B cell (primary cell): Measurements from ENCODE around the gene SLC38A1. TPM values are rescaled to one million over a fixed set of nuclear protein-coding genes. Genes with fewer than 3 reads are reported as not detected.
"Not testable (repeated sequence)": the region's sequence is repeated elsewhere in the genome, so short reads cannot be mapped to it uniquely, and the experiment has no call there.

Experiments used
- ATAC-seq: fragments of 200-7000 bp; cut with Tn5 transposase; one replicate; pipeline ENCODE4 v1.10.0; 2021; ENCODE audit warnings: low read depth, mild to moderate bottlenecking, moderate number of reproducible peaks, moderate library complexity
- CTCF ChIA-PET: fragments of 350-600 bp; sonication (Branson Sonifier 250); formaldehyde crosslinking; loops from one replicate; lab custom pipeline; 2021; ENCODE audit warnings: antibody characterized with exemption, inconsistent platforms; lab: Charles Lee
- POLR2A ChIA-PET: fragments of 350-600 bp; sonication (Branson Sonifier 250); formaldehyde crosslinking; loops from one replicate; lab custom pipeline; 2021; ENCODE audit warnings: antibody characterized with exemption; lab: Charles Lee
- DNase-seq: peaks from one replicate; pipeline ENCODE4 v3.0.0; 2013
- H2AFZ ChIP-seq: 2 replicates; pipeline ENCODE4 v1.6.1; 2012; ENCODE audit warnings: mild to moderate bottlenecking, low read depth, low read length; ENCODE audit not compliant: insufficient read depth, poor library complexity, severe bottlenecking
- H3K27ac ChIP-seq, 2 donors: 1 replicate in 1 of 2; 2 replicates in 1 of 2; pipeline ENCODE4 v1.5.1; 2012 to 2013; ENCODE audit warnings: low read length in 2 of 2, mild to moderate bottlenecking in 2 of 2, moderate library complexity in 1 of 2
- H3K27me3 ChIP-seq, 4 experiments: fragments of 200-600 bp in 1 of 4; sonication (generic) in 1 of 4; replicated peaks in 1 of 4; 1 replicate in 2 of 4; 2 replicates in 2 of 4; pipeline versions ENCODE4 v1.6.1 to v1.7.0; 2013 to 2016; ENCODE audit warnings: low read length in 3 of 4, mild to moderate bottlenecking in 2 of 4, mixed read lengths in 1 of 4, moderate library complexity in 1 of 4; ENCODE audit not compliant: insufficient read depth in 4 of 4, control insufficient read depth in 3 of 4; ENCODE audit errors: control extremely low read depth in 1 of 4
- H3K36me3 ChIP-seq, 2 experiments: replicated peaks in 1 of 2; 1 replicate in 1 of 2; 2 replicates in 1 of 2; pipeline versions ENCODE4 v1.6.1 to v1.7.1; 2013; ENCODE audit warnings: low read length in 1 of 2; ENCODE audit not compliant: insufficient read depth in 2 of 2, control insufficient read depth in 1 of 2; ENCODE audit errors: control extremely low read depth in 1 of 2, extremely low read depth in 1 of 2
- H3K4me1 ChIP-seq, 2 donors: fragments of 200-600 bp in 1 of 2; sonication (generic) in 1 of 2; 1 replicate in 1 of 2; 2 replicates in 1 of 2; pipeline versions ENCODE4 v1.5.1 to v1.6.1; 2013 to 2017; ENCODE audit warnings: low read length in 2 of 2; ENCODE audit not compliant: control insufficient read depth in 2 of 2, insufficient read depth in 2 of 2
- H3K4me2 ChIP-seq: replicated peaks from 2 replicates; pipeline ENCODE3; 2012; ENCODE audit warnings: mild to moderate bottlenecking, low read depth, low read length; ENCODE audit not compliant: poor library complexity, severe bottlenecking
- H3K4me3 ChIP-seq, 5 experiments: fragments of 200-600 bp in 1 of 5; sonication (generic) in 1 of 5; 1 replicate in 3 of 5; 2 replicates in 2 of 5; pipeline versions ENCODE4 v1.5.1 to v1.7.0; 2011 to 2016; ENCODE audit warnings: low read length in 4 of 5, mild to moderate bottlenecking in 4 of 5, low read depth in 2 of 5, control low read depth in 1 of 5, moderate library complexity in 1 of 5; ENCODE audit not compliant: insufficient read depth in 1 of 5; ENCODE audit errors: control extremely low read depth in 1 of 5, extremely low read depth in 1 of 5
- H3K79me2 ChIP-seq: fragments of 200-600 bp; sonication (generic); one replicate; pipeline ENCODE4 v1.6.0; 2016; ENCODE audit warnings: low read length; ENCODE audit not compliant: control insufficient read depth, insufficient read depth
- H3K9ac ChIP-seq: fragments of 200-600 bp; sonication (generic); 2 replicates; pipeline ENCODE4 v1.6.1; 2017; ENCODE audit warnings: mild to moderate bottlenecking, low read length, moderate library complexity
- H3K9me3 ChIP-seq, 3 donors: one replicate each; pipeline versions ENCODE4 v1.6.1 to v1.7.1; 2013; ENCODE audit warnings: low read length in 2 of 3; ENCODE audit not compliant: control insufficient read depth in 2 of 3, insufficient read depth in 1 of 3; ENCODE audit errors: control extremely low read depth in 1 of 3
- H4K20me1 ChIP-seq: 2 replicates; pipeline ENCODE4 v1.6.0; 2012; ENCODE audit warnings: mild to moderate bottlenecking, low read length; ENCODE audit not compliant: insufficient read depth, control insufficient read depth, poor library complexity, severe bottlenecking
- H3K27ac Mint-ChIP-seq: one replicate; pipeline ENCODE4 v1.8.0; 2021; ENCODE audit warnings: mixed read lengths
- H3K27me3 Mint-ChIP-seq: one replicate; pipeline ENCODE4 v1.8.0; 2021; ENCODE audit warnings: mixed read lengths
- H3K4me1 Mint-ChIP-seq: one replicate; pipeline ENCODE4 v1.8.0; 2021; ENCODE audit warnings: mixed read lengths
- H3K4me3 Mint-ChIP-seq: one replicate; pipeline ENCODE4 v1.8.0; 2021; ENCODE audit warnings: mixed read lengths
- H3K9me3 Mint-ChIP-seq: one replicate; pipeline ENCODE4 v1.8.0; 2022; ENCODE audit warnings: mixed read lengths; ENCODE audit not compliant: insufficient read depth
- CTCF ChIP-seq: fragments of 200-600 bp; IDR thresholded peaks from one replicate; pipeline ENCODE4 v1.8.0; 2022; ENCODE audit warnings: antibody characterized with exemption, mild to moderate bottlenecking
- EZH2 ChIP-seq: IDR thresholded peaks from 2 replicates; pipeline ENCODE4 v1.6.1; 2012; ENCODE audit warnings: borderline replicate concordance, low read depth, mild to moderate bottlenecking, moderate library complexity, low read length; ENCODE audit not compliant: insufficient read depth, poor library complexity, severe bottlenecking
- WGBS: methylation state at CpG from one replicate; pipeline ENCODE4 v1.1.5; 2013; ENCODE audit warnings: missing lambda C conversion rate; ENCODE audit not compliant: insufficient coverage; 5-methylcytosine and 5-hydroxymethylcytosine counted together
- intact Hi-C: fragments of 100-400 bp; cut with micrococcal nuclease; formaldehyde crosslinking; loops from one replicate; pipeline ENCODE4 v1.10.0; 2022
- polyA plus RNA-seq: library from polyadenylated mRNA; depleted of rRNA; stranded (reverse); fragments of >200 nt; gene quantifications from 2 replicates; pipeline ENCODE4 v1.2.3, GENCODE V29; 2012
- total RNA-seq, 2 donors: library from RNA; stranded (reverse); fragments of 120-200 nt in 1 of 2; gene quantifications; 1 replicate in 1 of 2; 2 replicates in 1 of 2; pipeline versions ENCODE4 v1.2.3 to v1.2.4, GENCODE V29; 2013 to 2022

The SLC38A1 gene
- total and polyA plus RNA-seq, 2 donors (not counting 1 experiment from before 2014, with no cell fraction given) = 38.1 to 205 TPM

GRCh38 chr12:46165191-46165590 lies 103.7 kb downstream of the SLC38A1 start:
- ChIA-PET CTCF (interaction anchor here (1.1 kb wide), 1 partner anchor 136 kb away, joined by 4 read pairs; no protein-coding TSS in a partner anchor), POLR2A (no interaction called here)
- intact Hi-C loops = no loop called here
- Histone ChIP-seq H3K36me3 (no peaks in the 10 kb centered on the region), H4K20me1 (no peaks in the 10 kb centered on the region), H3K27ac (no peak overlapping the region), H3K27me3 (no peaks in the 10 kb centered on the region), H3K4me2 (no peak overlapping the region), H3K9ac (no peak overlapping the region), H3K4me1 (peaks cover 7% of the 10 kb centered on the region in 2 donors), H3K9me3 (peaks cover 0 to 8% (median 2%) of the 10 kb centered on the region in 3 donors), H2AFZ (no peak overlapping the region), H3K79me2 (no peaks in the 10 kb centered on the region), H3K4me3 (no peak overlapping the region)
- DNase-seq (no peak), ATAC-seq (no peak)
- TF ChIP-seq CTCF = no peak
- TF ChIP-seq EZH2 = no peak
- Mint-ChIP-seq H3K4me1 (peaks cover 12% of the 10 kb centered on the region), H3K27me3 (no peaks in the 10 kb centered on the region), H3K4me3 (no peak overlapping the region), H3K9me3 (no peaks in the 10 kb centered on the region), H3K27ac (no peak overlapping the region)
- 96% methylated on average over 5 of the region's 5 CpGs for WGBS

- Histone ChIP-seq H3K9me3 (peaks cover 0 to 8% (median 2%) of the 10 kb centered on the region in 3 donors), H3K79me2 (no peaks in the 10 kb centered on the region), H2AFZ (no peak overlapping the region), H3K4me2 (no peak overlapping the region), H3K9ac (no peak overlapping the region), H3K36me3 (no peaks in the 10 kb centered on the region), H4K20me1 (no peaks in the 10 kb centered on the region), H3K27ac (no peak overlapping the region), H3K4me1 (peaks cover 11 to 12% of the 10 kb centered on the region in 2 donors), H3K4me3 (no peak overlapping the region), H3K27me3 (no peaks in the 10 kb centered on the region)
- ChIA-PET POLR2A (no interaction called here), CTCF (interaction anchor here (1.0 to 1.1 kb wide), 2 partner anchors 92 to 137 kb away, joined by 3 to 4 read pairs; no protein-coding TSS in a partner anchor)
- DNase-seq (no peak), ATAC-seq (no peak)
- intact Hi-C loops = no loop called here
- no peak for TF ChIP-seq CTCF
- TF ChIP-seq EZH2 = no peak
- WGBS = 100% methylated on average over 2 of the region's 3 CpGs
- Mint-ChIP-seq H3K27me3 (no peaks in the 10 kb centered on the region), H3K4me1 (peaks cover 14% of the 10 kb centered on the region), H3K9me3 (no peaks in the 10 kb centered on the region), H3K4me3 (no peak overlapping the region), H3K27ac (no peak overlapping the region)
Measured at GRCh38 chr12:46164186-46164761, 104.6 kb downstream of the SLC38A1 start.

- H3K27me3 Mint-ChIP-seq, H2AFZ ChIP-seq, POLR2A ChIA-PET, H3K27ac ChIP-seq, H3K79me2 ChIP-seq, DNase-seq, H3K9ac ChIP-seq, H3K4me2 ChIP-seq, H3K9me3 ChIP-seq, H3K36me3 ChIP-seq, H3K27me3 ChIP-seq, H4K20me1 ChIP-seq, ATAC-seq, CTCF ChIA-PET, H3K4me3 Mint-ChIP-seq, H3K9me3 Mint-ChIP-seq, H3K27ac Mint-ChIP-seq, H3K4me3 ChIP-seq, intact Hi-C loops: not testable (repeated sequence)
- WGBS = 100% methylated on average over 2 of the region's 4 CpGs
- peaks cover 11 to 17% of the 10 kb centered on the region in 2 donors for H3K4me1 ChIP-seq
- peaks cover 28% of the 10 kb centered on the region for H3K4me1 Mint-ChIP-seq
Measured at GRCh38 chr12:46162549-46163076, 106.2 kb downstream of the SLC38A1 start.
